Spleen (tissue), 11 donors: ENCODE data around the gene GAB2. TPM values are rescaled to one million over a fixed set of nuclear protein-coding genes. Genes with fewer than 3 reads are reported as not detected.

Experiments used
- DNase-seq: peaks from one replicate; pipeline ENCODE4 v3.0.0-alpha.2; 2020
- H3K27ac ChIP-seq, 8 donors: fragments of 200-600 bp; sonication (generic) in 7 of 8; 1 replicate in 4 of 8; 2 replicates in 4 of 8; pipeline versions ENCODE4 v1.5.0 to v1.8.0; 2016 to 2021; ENCODE audit warnings: inconsistent platforms in 4 of 8, mild to moderate bottlenecking in 4 of 8, moderate library complexity in 1 of 8
- H3K27me3 ChIP-seq, 7 donors: fragments of 200-600 bp; sonication (generic) in 6 of 7; replicated peaks in 1 of 7; 1 replicate in 4 of 7; 2 replicates in 3 of 7; pipeline versions ENCODE4 v1.5.0 to v1.8.0; 2016 to 2021; ENCODE audit warnings: inconsistent platforms in 3 of 7, mild to moderate bottlenecking in 1 of 7
- H3K36me3 ChIP-seq, 6 donors: fragments of 200-600 bp; sonication (generic) in 5 of 6; 1 replicate in 4 of 6; 2 replicates in 2 of 6; pipeline versions ENCODE4 v1.5.0 to v1.8.0; 2016 to 2021; ENCODE audit warnings: inconsistent platforms in 2 of 6
- H3K4me1 ChIP-seq, 6 donors: fragments of 200-600 bp; sonication (generic) in 5 of 6; 1 replicate in 3 of 6; 2 replicates in 3 of 6; pipeline versions ENCODE4 v1.5.0 to v1.8.0; 2016 to 2021; ENCODE audit warnings: inconsistent platforms in 3 of 6
- H3K4me3 ChIP-seq, 8 donors: fragments of 200-600 bp; sonication (generic) in 7 of 8; 1 replicate in 4 of 8; 2 replicates in 4 of 8; pipeline versions ENCODE4 v1.5.0 to v1.8.0; 2016 to 2021; ENCODE audit warnings: inconsistent platforms in 4 of 8, mild to moderate bottlenecking in 4 of 8, moderate library complexity in 2 of 8
- H3K9me3 ChIP-seq, 8 donors: fragments of 200-600 bp; sonication (generic) in 7 of 8; 1 replicate in 4 of 8; 2 replicates in 4 of 8; pipeline versions ENCODE4 v1.5.0 to v1.8.0; 2016 to 2021; ENCODE audit warnings: inconsistent platforms in 4 of 8
- POLR2A ChIP-seq, 3 donors: fragments of 450-650 bp; IDR thresholded peaks; one replicate each; pipeline ENCODE4 v1.5.1; 2017; ENCODE audit warnings: antibody characterized with exemption in 3 of 3, mild to moderate bottlenecking in 1 of 3
- POLR2AphosphoS5 ChIP-seq, 3 donors: sonication (generic); formaldehyde crosslinking; IDR thresholded peaks; one replicate each; pipeline ENCODE4 v1.5.1; 2017; ENCODE audit warnings: antibody characterized with exemption in 3 of 3
- WGBS, 5 donors: extraction: QIAGEN DNeasy Blood & Tissue Kit in 3 of 5; methylation state at CpG; one replicate each; pipeline versions ENCODE4 v1.1.5 to v1.1.7; 2013 to 2018; 5-methylcytosine and 5-hydroxymethylcytosine counted together
- intact Hi-C: fragments of 100-400 bp; cut with DNase I; formaldehyde crosslinking; loops from one replicate; pipeline ENCODE4 v1.15.0; 2023; ENCODE audit warnings: low total_unique reads
- polyA plus RNA-seq, 3 donors: library from polyadenylated mRNA; stranded (reverse); fragments of 200-250 nt; gene quantifications; one replicate each; pipeline ENCODE4 v1.2.1, GENCODE V29; 2013
- total RNA-seq, 7 donors: library from RNA; depleted of rRNA in 3 of 7; stranded (reverse); fragments of >200 nt in 3 of 7; fragmentation: NEBNext Ultra II Directional in 4 of 7; extraction: Animal tissue kit (Norgen Biotek cat#: 25700) in 4 of 7; gene quantifications; one replicate each; pipeline versions ENCODE4 v1.1.0 to v1.2.1, GENCODE V29; 2016 to 2021
- TF ChIP-seq, protein P1 (sequence below), 11 experiments: fragments of 200-600 bp in 7 of 11; fragments of 450-650 bp in 4 of 11; sonication (generic) in 4 of 11; IDR thresholded peaks in 8 of 11; conservative IDR thresholded peaks in 3 of 11; 1 replicate in 7 of 11; 2 replicates in 4 of 11; pipeline versions ENCODE4 v1.4.0 to v1.8.0; 2016 to 2021; ENCODE audit warnings: antibody characterized with exemption in 11 of 11, inconsistent platforms in 4 of 11, mild to moderate bottlenecking in 1 of 11
- donor health status: healthy with polysubstance abuse.
- donor health status: DM: no; HTN: no; CAD: no; lungs with moderate emphysema.
- donor health status: DM: no; HTN: no; CAD: no.
- donor health status: Bipolar disorder and iron deficiency.
- donor health status: healthy.
- donor health status: DM: no; HTN: no; CAD: no.
- donor health status: DM: yes; HTN: yes; CAD: no.

The GAB2 gene
- total and polyA plus RNA-seq, 10 donors, result 2.3 to 57.7 (median 47.0) TPM

GRCh38 chr11:78332872-78333271 is 84.7 kb downstream of the GAB2 start:
- Histone ChIP-seq H3K27ac (no peak overlapping the region), H3K4me1 (peaks cover 8 to 36% (median 18%) of the 10 kb centered on the region in 6 donors), H3K27me3 (no peaks in the 10 kb centered on the region), H3K9me3 (no peaks in the 10 kb centered on the region), H3K36me3 (no peaks in the 10 kb centered on the region), H3K4me3 (no peak overlapping the region)
- 71 to 97% (median 92%) methylated on average over 1 of the region's 1 CpG for WGBS, 5 donors
- intact Hi-C loops, result no loop called here
- no peak for DNase-seq
- TF ChIP-seq POLR2AphosphoS5 (IDR thresholded peaks at IDR 0.05) (no peak), POLR2A (IDR thresholded peaks at IDR 0.05) (no peak)
- TF ChIP-seq, protein P1, sequence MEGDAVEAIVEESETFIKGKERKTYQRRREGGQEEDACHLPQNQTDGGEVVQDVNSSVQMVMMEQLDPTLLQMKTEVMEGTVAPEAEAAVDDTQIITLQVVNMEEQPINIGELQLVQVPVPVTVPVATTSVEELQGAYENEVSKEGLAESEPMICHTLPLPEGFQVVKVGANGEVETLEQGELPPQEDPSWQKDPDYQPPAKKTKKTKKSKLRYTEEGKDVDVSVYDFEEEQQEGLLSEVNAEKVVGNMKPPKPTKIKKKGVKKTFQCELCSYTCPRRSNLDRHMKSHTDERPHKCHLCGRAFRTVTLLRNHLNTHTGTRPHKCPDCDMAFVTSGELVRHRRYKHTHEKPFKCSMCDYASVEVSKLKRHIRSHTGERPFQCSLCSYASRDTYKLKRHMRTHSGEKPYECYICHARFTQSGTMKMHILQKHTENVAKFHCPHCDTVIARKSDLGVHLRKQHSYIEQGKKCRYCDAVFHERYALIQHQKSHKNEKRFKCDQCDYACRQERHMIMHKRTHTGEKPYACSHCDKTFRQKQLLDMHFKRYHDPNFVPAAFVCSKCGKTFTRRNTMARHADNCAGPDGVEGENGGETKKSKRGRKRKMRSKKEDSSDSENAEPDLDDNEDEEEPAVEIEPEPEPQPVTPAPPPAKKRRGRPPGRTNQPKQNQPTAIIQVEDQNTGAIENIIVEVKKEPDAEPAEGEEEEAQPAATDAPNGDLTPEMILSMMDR (IDR thresholded peaks at IDR 0.05 in 8 of 11, conservative IDR thresholded peaks at IDR 0.05 in 3 of 11), result no peak

GRCh38 chr11:78332174-78332866 is 85.3 kb downstream of the GAB2 start:
- intact Hi-C loops, result no loop called here
- DNase-seq, result no peak
- Histone ChIP-seq H3K4me1 (peaks cover 8 to 31% (median 16%) of the 10 kb centered on the region in 6 donors), H3K9me3 (no peaks in the 10 kb centered on the region), H3K36me3 (no peaks in the 10 kb centered on the region), H3K27ac (no peak overlapping the region), H3K4me3 (no peak overlapping the region), H3K27me3 (no peaks in the 10 kb centered on the region)
- WGBS, 5 donors, result 53 to 71% (median 67%) methylated on average over 1 of the region's 1 CpG
- TF ChIP-seq POLR2A (IDR thresholded peaks at IDR 0.05), result no peak
- TF ChIP-seq, protein P1 (IDR thresholded peaks at IDR 0.05 in 8 of 11, conservative IDR thresholded peaks at IDR 0.05 in 3 of 11), result no peak
- TF ChIP-seq POLR2AphosphoS5 (IDR thresholded peaks at IDR 0.05), result no peak

GRCh38 chr11:78331711-78332110 is 85.9 kb downstream of the GAB2 start:
- Histone ChIP-seq H3K4me1 (peaks cover 8 to 27% (median 13%) of the 10 kb centered on the region in 6 donors), H3K9me3 (no peaks in the 10 kb centered on the region), H3K4me3 (no peak overlapping the region), H3K27me3 (no peaks in the 10 kb centered on the region), H3K36me3 (no peaks in the 10 kb centered on the region), H3K27ac (no peak overlapping the region)
- 78 to 84% (median 82%) methylated on average over 3 of the region's 3 CpGs for WGBS, 5 donors
- intact Hi-C loops, result no loop called here
- DNase-seq, result no peak
- TF ChIP-seq, protein P1 (IDR thresholded peaks at IDR 0.05 in 8 of 11, conservative IDR thresholded peaks at IDR 0.05 in 3 of 11), result no peak
- TF ChIP-seq POLR2AphosphoS5 (IDR thresholded peaks at IDR 0.05), result no peak
- no peak for TF ChIP-seq POLR2A (IDR thresholded peaks at IDR 0.05)

- no peak overlapping the region for H3K27ac ChIP-seq
- no peaks in the 10 kb centered on the region for H3K27me3 ChIP-seq
- intact Hi-C loops, result no loop called here
- WGBS, 5 donors, result 75 to 86% (median 81%) methylated on average over 3 of the region's 3 CpGs
- H3K4me3 ChIP-seq, result no peak overlapping the region
- peaks cover 8 to 37% (median 18%) of the 10 kb centered on the region in 6 donors for H3K4me1 ChIP-seq
- H3K36me3 ChIP-seq, result no peaks in the 10 kb centered on the region
- DNase-seq, result no peak
- TF ChIP-seq POLR2A (IDR thresholded peaks at IDR 0.05) (no peak), POLR2AphosphoS5 (IDR thresholded peaks at IDR 0.05) (no peak)
- TF ChIP-seq, protein P1 (IDR thresholded peaks at IDR 0.05 in 8 of 11, conservative IDR thresholded peaks at IDR 0.05 in 3 of 11), result no peak
- H3K9me3 ChIP-seq, result no peaks in the 10 kb centered on the region
Measured at GRCh38 chr11:78330361-78330760, 87.3 kb downstream of the GAB2 start.
